Medulla oblongata (tissue), 1 donor: ENCODE measurements around the gene GIPC3.
"Not testable (repeated sequence)": the region's sequence is repeated elsewhere in the genome, so short reads cannot be mapped to it uniquely, and the experiment has no call there.

Experiments used
- DNase-seq: peaks from one replicate; pipeline ENCODE4 v3.0.0-alpha.2; 2015; ENCODE audit errors: extremely low spot score

The GIPC3 gene

DNA sequence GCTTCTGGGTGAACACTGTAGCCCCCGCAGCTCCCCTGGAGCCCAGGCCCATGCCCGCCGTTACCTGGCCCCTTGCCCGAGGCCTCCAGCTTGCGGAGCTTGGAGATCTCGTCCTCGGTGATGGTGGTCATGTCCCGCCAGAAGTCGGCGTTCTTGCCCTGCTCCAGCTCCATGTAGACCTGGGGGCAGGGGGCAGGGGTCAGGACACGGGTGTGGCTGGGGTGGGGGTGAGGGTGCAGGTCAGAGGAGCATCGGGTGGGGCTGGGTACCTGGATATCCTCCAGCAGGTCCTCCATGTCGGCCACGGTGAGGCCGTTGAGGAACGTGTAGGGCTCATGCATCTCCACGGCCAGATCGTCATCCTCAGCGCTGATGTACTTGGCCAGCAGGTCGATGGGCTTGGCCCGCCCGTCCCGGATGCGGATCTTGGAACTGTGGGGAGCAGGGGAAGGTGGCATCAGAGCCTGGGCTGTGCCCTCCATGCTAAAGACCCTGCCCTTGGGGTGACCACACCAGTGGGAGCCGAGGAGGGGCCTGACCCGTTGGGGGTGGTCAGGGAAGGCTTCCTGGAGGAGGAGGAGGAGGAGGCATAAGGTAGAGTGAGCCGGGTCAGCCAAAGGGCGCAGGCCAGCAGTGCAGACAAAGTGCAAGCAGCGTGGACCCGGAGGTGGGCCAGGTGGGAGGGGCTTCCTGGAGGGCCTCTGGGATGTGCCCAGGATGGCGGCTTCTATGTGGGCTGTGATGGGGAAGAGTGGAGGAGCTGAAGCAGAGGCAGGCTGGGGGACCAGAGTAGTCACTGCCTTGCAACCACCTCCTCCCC lies 33.7 kb downstream of the GIPC3 start:
- no peak for DNase-seq

DNA sequence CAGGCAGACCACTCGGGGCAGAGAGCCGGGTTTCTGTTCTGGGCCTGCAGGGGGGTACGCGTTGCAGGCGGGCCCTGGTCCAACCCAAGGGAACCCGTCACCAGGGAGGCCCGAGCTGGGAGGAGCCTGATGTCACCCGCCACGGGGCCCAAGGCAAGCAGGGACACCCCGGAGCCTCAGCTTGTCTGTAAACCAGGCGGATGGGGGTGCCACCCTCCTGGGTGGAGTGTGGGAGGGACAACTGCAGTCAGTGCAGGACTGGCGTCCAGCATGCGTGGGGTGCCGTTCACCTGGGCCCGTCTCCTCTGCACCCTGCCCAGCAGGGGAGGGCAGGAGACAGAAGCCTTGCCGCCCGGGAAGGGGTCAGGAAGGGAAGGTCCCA lies 34.3 kb downstream of the GIPC3 start:
- no peak for DNase-seq

DNA sequence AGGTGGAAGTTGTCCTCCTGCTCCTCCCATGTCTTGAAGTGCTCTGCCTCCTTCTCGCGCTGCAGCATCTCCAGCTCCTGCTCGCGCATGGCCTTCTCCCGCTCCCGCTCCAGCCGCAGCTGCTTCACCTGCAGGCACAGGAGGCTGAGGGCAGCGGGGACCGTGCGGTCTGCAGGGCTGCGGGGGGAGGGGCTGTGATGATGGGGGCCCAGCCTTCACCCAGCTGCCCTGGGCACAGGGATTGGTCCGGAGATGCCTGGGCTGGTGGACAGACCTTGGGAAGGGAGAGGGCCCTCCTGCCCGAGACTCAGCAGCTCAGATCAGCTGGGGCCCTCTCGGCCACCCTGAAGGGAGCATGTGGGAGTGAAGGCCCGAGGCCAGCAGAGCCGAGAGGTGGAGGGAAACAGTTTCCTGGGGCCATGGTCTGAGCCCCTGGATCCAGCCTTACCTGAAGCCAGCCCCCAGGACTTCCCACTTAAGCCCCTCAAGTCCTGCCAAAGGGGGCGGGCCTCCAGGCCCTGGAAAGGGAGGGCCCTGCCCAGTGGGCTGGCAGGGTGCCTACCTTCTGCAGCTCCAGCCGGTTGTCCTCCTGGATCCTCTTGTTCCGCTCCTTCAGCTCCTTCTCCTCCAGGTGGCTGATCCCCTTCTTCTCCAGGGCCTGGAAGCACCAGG lies 35.0 kb downstream of the GIPC3 start:
- DNase-seq = no peak

DNA sequence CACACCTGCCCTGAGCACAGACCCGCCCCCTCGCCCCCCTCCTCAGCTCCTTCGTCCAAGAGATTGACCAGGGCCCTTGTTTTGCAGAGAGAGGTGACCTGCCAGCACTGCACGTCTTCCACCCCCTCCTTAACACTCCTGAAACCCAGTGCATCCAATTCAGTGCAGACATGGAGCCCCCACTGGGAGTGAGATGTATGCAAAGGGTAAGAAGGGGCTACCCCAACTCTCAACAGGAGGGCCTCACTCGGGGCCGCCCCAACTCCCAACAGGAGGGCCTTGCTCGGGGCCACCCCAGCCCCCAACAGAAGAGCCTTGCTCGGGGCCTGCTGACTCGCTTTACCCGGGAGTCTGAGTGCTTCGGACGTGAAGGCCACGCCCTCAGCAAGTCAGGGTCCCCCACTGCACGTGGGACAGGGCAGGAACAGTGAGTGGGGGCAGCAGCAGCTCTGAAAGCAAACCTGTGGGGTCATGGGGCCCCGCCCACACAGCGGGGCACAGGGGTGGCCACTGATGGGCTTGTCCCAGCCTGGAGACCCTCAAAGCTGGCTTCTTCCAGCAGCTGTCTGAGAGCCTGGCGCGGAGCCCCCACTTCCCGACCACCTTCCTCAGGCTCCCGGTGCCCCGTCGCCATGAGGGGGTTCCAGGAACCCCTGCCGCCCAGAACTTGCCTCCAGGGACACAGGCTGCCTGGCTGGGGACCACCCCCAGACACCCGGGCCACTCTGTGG lies 35.7 kb downstream of the GIPC3 start:
- no peak for DNase-seq

DNA sequence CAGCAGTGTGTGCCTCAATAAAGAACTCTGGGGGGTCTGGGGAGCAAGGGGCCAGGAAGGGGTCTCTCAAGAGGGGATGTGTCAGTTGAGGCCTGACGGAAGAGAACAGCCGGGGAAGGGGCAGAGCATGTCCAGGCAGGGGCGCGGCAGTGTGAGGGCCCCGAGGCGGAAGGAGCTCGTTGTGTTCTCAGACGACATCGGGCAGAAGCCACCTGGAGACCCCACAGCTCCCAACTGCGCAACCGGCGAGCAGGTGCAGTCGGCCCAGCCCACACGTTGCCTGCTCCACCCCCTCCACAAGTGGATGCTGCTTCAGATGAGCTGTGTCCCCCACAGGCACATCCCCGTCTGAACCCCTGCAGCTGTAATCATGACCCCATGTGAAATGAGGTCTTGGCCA lies 36.4 kb downstream of the GIPC3 start:
- DNase-seq = no peak

DNA sequence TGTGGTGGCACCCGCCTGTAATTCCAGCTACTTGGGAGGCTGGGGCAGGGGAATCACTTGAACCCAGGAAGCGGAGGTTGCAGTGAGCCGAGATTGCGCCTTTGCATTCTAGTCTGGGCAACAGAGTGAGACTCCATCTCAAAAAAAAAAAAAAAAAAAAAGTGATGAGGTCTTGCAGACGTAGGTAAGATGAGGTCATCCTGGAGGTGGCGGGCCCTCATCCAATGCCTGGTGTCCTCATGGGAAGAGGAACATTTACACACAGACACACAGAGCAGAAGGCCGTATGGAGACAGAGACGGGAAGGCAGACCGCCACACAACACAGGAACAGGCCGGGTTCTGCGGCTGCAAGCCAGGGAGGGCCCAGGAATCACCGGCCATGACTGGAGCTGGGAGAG lies 36.9 kb downstream of the GIPC3 start:
- no peak for DNase-seq

DNA sequence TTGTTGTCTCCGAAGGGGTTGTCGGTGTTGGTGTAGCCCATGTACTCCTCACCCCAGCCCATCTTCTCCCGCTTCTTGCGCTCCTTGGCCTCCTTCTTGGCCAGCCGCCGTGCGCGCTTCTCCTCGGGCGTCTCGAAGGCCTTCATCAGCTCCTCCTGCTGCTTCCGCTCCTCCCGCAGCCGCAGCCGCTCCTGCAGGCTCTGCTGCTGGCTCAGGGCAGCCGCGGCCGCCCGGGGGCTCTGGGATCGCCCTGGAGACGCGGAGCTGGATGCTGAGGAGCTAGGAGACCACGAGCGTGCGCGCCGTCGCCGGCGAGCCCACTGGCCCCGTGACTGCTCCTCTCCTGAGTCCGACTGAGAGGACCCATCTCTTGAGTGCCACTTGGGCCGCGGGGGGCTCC lies 38.4 kb downstream of the GIPC3 start:
- no peak for DNase-seq

DNA sequence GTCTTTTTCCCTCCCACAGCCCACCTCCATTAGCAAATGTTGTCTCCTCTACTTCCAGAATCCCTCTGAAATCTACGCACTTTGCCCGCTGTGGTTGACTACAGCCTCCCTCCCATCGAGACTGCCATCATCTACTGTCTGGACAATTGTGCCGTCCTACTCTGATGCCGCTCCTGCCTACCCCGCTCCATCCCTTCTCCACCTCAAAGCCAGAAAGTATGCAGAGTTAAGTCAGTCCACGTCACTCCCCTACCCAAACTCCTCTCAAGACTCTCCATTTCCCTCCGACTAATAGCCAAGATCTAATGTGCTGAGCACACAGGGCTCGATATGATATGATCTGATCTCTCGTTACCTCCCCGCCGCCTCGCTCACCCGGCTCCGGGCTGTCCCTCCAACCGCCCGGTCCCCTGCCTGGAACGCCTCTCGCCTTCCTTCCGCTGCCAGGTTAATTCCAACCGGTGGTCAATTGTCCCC lies 40.8 kb downstream of the GIPC3 start:
- DNase-seq = no peak

DNA sequence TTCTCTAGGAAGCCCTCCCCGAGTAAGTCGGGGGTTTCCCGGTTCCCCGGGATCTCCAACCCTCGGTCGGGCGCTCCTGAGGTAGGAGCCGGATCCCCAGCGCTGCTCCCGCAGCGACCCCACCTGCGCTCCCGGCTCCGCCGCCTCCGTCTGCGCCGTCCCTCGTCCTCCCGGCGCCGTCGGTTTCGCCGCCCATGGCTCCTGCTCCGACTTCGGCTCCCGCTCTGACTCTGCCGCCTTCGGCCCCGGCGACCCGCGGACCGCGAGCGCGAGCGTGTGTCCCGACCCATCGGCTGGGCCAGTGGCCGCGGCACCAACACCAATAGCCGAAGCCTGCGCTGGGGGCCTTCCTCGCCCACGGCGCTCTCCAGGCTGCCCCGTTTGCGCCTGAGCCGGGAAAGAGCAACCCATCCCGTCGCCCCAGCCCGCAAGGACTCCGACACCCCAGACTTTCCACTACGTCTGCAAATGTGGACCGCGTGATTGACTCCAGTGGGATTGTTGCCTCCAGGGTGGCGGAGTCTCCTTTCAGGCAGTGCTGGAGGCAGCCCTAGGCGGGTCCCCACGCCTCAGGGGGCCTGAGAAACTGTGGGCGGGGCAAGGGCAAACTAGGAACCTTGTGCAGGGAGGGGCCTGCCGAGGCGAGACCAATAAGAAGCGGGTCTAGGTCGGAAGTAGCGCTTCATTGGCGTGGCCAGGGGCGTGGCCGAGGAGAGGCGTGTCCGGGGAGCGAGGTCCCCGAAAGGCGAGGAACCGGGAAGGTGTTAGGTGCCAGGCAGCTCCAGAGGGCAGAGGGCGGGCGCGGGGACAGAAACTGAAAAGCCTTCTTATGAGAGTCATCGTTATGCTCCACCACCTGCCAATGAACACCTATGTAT lies 41.4 kb downstream of the GIPC3 start, which contains the start of gene CACTIN:
CACTIN (minus strand) TSS at position 318 of the 878 bp plus-strand sequence; CDS start at position 290, 28 bp downstream.
- DNase-seq = peak; percentile 98

DNA sequence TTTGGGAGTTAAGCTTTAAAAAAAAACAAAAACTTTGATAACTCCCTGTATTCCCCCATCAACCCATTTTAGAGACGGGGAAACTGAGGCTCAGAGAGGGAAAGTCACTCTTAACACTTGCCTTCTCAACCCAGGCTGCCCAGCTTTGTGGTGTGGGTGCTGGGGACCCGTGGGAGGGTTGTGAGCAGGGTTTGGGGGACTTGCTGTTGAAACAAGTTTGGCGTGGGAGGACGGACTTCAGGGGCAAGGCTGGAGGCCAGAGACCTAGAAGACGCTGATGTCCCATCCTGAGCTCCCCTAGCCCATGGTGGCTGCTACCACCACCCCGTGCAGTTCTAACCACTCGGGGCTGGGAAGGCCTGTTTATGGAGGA lies 42.1 kb downstream of the GIPC3 start:
- no peak for DNase-seq

DNA sequence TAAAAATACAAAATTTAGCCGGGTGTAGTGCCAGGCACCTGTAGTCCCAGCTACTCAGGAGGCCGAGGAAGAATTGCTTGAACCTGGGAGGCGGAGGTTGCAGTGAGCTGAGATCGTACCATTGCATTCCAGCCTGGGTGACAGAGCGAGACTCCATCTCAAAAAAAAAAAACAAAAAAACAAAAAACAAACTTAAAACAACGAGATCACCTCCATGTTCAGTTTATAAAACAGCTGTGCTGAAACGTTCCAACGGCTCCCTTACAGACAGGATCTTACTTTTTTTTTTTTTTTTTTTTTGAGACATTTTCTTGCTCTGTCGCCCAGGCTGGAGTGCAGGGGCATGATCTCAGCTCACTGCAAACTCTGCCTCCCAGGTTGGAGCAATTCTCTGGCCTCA lies 43.5 kb downstream of the GIPC3 start:
- not testable (repeated sequence) for DNase-seq

DNA sequence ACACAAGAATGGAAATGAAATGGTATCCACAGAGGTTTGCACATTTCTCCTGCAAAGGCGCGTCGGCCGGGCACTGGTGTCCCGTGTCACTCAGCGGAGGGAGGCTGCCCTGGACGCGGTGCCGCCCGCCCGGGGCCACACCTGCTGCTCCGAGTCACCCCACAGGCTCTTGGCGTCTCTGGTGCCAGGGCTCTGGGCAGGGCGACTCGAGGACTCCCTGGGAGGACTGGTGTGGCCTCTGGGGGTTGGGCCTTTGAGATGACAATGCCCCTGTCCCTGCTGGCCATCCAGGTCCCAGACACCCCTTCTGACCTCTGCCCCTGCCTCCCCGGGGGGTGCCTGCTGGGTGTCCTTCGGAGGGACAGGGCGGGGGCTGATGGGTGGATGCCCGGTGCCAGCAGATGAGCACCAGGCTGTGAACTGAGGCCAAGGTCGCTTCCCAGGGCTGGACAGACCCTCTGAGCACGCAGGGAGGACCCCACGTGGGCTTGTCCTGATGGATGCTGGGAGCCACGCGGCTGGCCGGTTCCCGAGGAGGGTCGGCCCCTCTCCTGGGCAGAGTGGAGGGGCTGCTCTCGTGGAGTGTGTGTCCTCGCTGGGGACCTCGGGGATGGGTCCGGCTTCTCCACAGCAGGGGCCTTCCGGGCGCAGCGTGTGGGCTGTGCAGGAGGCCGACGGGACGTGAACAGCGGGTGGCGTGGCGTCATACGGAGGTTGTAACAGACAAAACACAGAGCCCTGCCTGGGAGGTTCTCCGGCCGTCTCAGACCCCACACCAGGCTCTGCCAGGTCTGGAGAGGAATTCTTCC lies 46.0 kb downstream of the GIPC3 start:
- DNase-seq = no peak

DNA sequence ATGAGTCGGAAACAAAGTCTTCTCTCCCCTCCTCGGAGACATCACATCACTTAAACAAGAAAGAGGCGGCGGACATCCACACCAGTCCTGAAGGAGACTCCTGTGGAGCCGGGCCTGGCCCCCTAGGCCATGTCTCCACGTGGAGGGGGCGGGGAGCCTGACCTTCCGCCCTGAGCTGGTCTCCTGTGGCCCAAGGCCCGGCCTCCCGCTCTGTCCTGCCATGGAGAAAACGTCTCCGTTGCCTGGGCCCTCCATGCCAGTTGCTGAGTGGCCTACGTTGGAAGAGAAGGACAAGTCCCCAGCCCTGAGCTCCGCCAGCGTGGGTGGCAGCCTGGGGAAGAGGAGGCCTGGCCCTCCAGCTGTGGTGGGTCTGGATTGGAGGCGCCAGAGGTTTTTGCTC lies 46.8 kb downstream of the GIPC3 start:
- DNase-seq = no peak

DNA sequence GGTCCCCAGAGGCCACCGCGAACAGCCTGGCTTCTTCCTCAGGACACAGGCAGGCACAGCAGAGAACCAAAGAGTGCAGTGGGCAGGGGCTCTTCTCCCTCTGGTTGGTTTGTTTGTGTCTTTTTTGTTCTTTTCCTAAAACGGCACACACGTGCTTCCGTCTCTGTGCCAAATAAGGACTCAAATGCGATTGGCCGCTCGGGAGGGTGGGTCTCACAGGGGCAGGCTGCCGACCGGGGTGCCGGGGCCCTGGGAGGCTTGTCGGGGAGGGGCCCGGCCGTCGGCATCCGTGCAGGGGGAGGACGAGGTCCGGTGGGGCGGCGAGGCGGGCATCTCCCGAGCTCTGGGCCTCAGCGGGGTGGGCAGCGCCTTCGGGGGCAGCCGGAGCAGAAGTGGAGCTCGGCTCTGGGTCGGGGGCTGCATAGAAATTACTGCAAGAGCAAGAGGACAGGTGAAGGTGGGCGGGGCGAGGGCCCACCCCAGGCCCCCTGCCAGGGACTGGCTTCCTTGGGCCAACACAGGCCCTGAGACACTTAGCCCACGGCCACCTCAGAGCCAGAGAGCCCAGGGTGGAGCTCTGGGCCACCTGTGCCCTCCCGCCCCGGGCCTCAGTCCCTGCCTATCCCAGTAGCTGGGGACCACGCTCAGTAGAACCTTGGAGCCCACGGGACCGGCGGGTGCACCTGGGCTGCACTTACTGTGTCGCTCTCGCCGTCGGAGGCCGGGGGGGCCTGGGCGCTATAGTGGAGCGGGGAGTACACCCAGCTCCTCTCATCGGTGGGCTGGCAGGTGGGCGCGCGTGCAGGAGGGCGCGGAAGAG lies 47.7 kb downstream of the GIPC3 start:
- DNase-seq = peak; percentile 36

DNA sequence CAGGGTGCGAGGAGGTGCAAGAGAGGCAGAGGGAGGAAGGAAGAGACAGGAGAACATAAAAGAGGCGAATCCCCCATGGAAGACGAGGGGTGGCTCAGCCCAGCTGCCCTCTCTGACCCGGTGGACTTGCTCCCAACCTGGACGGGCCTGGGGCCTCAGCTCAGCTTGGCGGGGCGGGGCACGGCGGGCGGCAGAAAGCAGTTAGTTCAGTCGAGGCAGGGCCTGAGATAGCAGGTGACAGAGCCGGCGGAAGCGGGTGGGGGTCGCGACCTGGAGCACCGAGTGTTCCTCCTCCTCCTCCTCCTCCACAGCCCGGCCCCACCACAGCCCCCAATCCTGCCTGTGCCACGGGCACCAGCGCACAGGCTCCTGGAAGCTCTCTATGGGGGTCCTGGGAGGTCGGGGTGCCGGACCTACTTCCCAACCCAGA lies 48.3 kb downstream of the GIPC3 start:
- DNase-seq = no peak

DNA sequence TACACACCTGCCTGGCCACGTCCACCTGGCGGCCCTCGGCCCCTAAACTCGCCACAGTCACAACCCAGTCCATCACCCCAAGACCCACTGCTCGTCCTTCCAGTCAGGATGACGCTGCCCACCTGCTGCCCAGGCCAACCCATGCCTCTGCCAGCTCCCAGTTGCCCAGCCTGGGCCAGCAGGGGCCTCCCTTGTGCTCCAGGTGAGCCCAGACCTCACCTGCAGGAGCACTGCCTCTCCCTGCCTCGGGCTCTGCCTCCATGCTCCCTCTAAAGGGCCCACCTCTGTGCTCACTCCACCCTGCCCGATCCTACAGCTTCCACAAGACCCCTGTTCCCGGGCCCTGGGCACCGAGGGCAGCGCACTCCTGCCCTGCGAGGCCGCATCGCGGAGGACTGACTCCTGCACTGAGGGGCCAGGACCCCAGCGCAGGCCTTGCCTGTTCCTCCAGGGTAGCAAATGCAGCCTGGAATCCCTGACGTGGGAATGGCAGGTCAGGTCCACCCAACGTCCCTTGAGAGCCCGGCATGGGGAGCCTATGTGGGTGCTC lies 49.3 kb downstream of the GIPC3 start:
- no peak for DNase-seq

DNA sequence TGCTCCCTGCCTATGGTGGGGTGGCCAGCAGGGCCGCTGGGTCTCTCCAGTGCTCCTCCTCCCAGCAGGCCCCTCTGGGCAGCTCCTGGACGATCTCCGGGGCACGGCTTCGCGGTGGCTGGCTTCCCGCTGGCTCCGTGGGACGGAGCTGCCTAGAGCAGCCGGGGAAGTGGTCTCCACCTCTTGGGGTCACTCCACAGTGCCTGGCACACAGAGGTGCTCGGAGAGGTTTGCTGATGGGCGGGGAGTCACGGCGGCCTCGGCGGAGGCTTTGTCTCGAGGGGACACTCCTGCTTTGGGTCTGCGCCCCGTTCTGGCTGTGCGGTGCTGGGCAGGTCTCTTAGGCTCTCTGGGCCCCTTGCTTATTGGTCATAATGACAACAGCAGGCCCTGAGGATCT lies 51.2 kb downstream of the GIPC3 start:
- DNase-seq = no peak

DNA sequence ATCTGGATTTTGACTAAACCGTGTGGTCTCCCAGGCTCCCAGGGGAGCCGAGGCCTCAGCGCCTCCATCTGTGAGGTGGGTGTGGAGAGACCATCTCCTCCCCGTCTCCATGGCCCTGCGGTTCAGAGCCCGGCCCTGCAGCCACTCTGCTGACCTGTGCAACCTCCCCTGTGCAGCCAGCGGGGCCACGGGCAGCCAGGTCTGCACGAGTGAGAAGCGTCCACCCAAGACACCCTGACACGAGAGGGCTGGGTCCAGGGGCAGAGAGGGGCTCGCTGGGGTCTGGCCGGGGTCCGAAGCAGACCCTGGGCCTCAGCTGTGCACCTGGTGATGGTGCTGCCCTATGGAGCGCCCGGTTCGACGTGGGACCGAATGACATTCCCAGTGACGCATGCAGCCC lies 51.7 kb downstream of the GIPC3 start:
- no peak for DNase-seq

DNA sequence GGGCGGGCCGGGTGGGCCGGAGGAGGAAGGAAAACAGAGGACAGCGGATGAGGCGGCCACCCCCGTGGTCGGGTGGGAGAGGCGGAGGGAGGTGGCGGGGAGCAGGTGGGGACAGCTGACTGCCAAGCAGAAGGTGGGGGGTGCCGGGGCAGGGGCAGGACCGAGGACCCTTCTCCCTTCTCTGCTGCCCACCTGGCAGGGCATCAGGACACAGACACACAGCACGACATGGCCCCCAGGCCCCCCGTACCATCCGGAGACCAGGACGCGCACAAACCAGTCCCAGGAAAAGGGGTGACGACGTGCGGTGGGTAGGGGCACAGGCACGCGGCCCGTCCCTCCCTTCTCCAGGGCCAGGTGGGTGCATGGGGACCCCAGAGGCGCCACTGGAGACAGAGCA lies 52.3 kb downstream of the GIPC3 start:
- DNase-seq = no peak
